Mesodermal cell (in vitro differentiated cells): Measurements from ENCODE around the gene LATS2.

Experiments
- H3K27ac ChIP-seq: 2 replicates; pipeline ENCODE4 v1.7.0; 2013; ENCODE audit warnings: mild to moderate bottlenecking, low read depth, low read length, moderate library complexity; ENCODE audit not compliant: severe bottlenecking
- H3K36me3 ChIP-seq: 2 replicates; pipeline ENCODE4 v1.7.1; 2013; ENCODE audit warnings: mild to moderate bottlenecking, low read length, moderate library complexity; ENCODE audit not compliant: control insufficient read depth, insufficient read depth
- H3K4me1 ChIP-seq: one replicate; pipeline ENCODE4 v1.7.1; 2013; ENCODE audit warnings: mild to moderate bottlenecking, low read length; ENCODE audit not compliant: insufficient read depth, control insufficient read depth, poor library complexity, severe bottlenecking
- H3K4me3 ChIP-seq: 2 replicates; pipeline ENCODE4 v1.7.0; 2013; ENCODE audit warnings: low read length, control low read depth, mild to moderate bottlenecking; ENCODE audit not compliant: insufficient read depth, poor library complexity, severe bottlenecking; ENCODE audit errors: extremely low read depth
- H3K9me3 ChIP-seq: 2 replicates; pipeline ENCODE4 v1.7.1; 2013; ENCODE audit warnings: mild to moderate bottlenecking, low read length, moderate library complexity; ENCODE audit not compliant: control insufficient read depth
- WGBS, 2 experiments: methylation state at CpG; one replicate each; pipeline ENCODE4 v1.1.5; 2013; ENCODE audit warnings: missing lambda C conversion rate in 2 of 2; ENCODE audit not compliant: insufficient coverage in 2 of 2; 5-methylcytosine and 5-hydroxymethylcytosine counted together

Gene LATS2

DNA sequence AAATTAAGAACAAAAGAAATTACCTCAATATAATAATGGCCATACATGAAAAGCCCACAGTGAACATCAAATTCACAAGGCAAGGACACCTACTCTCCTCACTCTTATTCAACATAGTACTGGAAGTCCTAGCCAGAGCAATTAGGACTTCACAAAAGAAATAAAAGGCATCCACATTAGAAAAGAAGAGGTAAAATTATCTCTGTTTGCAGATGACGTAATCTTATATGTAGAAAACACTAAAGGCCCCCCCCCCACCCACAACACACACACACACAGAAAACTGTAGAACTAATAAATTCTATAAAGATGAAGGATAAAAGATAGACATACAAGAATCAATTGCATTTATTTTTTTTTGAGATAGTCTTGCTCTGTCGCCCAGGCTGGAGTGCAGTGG, 25.5 kb upstream of the LATS2 start:
- no peaks in the 10 kb centered on the region for H3K9me3 ChIP-seq
- no peaks in the 10 kb centered on the region for H3K4me1 ChIP-seq
- no peak overlapping the region for H3K4me3 ChIP-seq
- no peak overlapping the region for H3K27ac ChIP-seq
- 100% methylated on average over 1 of the region's 2 CpGs for WGBS, 2 experiments
- H3K36me3 ChIP-seq = no peaks in the 10 kb centered on the region

DNA sequence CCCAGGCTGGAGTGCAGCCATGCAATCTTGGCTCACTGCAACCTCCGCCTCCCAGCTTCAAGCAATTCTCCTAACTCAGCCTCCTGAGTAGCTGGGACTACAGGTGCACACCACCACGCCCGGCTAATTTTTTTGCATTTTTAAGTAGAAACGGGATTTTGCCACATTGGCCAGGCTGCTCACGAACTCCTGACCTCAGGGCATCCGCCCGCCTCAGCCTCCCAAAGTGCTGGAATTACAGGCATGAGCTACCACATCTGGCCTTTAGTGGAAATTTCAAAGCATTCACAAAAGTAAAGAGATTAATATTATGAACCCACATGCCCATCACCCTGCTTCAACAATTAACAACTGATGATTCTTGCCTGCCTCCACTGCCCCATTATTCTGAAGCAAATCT, 20.5 kb upstream of the LATS2 start:
- WGBS, 2 experiments = 89 to 96% methylated on average over 6 to 7 of the region's 7 CpGs
- peaks cover 22% of the 10 kb centered on the region for H3K4me1 ChIP-seq
- H3K9me3 ChIP-seq = no peaks in the 10 kb centered on the region
- H3K4me3 ChIP-seq = no peak overlapping the region
- H3K36me3 ChIP-seq = no peaks in the 10 kb centered on the region
- no peak overlapping the region for H3K27ac ChIP-seq

DNA sequence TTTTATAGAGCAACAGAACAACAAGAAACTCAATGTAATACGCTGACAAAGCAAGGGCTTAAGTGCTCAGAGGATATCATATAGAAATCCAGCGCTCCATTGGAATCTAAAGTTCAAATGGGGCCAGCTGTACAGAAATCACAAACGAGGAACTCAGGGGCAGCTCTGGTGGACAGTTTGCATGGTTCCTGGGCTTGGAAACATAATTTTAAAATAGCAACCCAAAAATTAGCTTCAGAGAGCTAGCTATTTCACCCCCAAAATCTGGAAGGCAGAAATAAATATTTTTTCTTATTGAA, 19.2 kb upstream of the LATS2 start:
- WGBS, 2 experiments = 94 to 100% methylated on average over 3 of the region's 3 CpGs
- no peaks in the 10 kb centered on the region for H3K9me3 ChIP-seq
- no peak overlapping the region for H3K4me3 ChIP-seq
- H3K27ac ChIP-seq = no peak overlapping the region
- H3K4me1 ChIP-seq = peaks cover 22% of the 10 kb centered on the region
- no peaks in the 10 kb centered on the region for H3K36me3 ChIP-seq

DNA sequence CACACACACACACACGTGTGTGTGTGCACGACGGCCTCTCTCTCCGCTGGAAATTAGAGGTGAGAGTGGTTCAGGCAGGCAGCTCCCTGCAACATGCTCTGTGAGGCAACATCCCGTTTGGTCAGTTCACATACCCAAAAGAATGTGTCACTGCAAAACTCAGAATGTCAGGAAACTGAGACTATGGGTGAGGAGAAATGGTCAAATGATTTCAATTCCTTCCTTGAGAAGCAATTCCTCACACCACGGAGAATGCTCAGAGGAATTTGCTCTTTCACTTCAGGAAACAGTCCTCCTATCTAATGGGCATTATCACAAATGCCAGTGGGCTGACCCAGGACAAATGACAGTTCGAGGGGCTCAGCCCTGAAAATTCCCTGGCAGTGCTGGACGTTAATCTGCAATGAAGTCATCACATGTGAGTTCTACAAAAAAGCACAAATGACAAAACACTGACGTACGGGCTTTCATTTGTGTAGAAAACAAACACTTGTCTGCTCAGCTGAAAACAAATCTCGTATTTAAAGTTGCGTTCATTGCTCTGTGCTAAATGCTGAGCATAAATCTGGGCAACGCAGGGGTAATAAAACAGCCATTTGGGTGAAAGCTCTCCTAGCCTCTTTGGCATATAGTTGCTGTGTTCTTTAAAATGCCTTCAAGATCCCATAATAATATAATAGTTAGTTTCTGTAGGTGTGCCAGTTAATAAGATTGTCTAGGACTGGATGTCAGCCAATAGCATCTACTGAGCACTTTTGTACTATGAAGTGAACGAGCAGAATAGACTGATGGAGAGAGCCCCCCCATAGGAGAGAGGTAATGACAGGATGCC, 18.6 kb upstream of the LATS2 start:
- no peaks in the 10 kb centered on the region for H3K36me3 ChIP-seq
- peak overlapping the region; percentile 63 for H3K27ac ChIP-seq
- peaks cover 22% of the 10 kb centered on the region for H3K4me1 ChIP-seq
- H3K4me3 ChIP-seq = no peak overlapping the region
- WGBS, 2 experiments = 81 to 89% methylated on average over 7 to 13 of the region's 14 CpGs
- H3K9me3 ChIP-seq = no peaks in the 10 kb centered on the region

DNA sequence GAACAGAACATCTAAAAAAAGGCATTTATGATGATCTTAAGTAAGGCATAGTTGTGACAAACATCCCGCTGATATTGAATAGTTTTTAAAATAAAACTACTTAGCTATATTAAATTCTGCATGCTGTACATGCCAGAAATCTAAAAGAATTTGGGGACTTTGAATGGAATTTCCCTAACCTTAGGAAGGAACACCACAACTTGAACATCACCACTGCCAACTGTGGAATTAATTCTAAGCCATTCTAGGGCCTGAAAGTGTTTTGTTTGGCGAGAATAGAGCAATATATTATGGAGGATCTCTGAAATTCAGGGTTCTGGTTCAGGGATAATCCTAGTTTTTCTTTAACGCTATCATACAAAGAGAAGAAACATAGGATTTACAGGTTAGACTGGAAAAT, 17.8 kb upstream of the LATS2 start:
- no peaks in the 10 kb centered on the region for H3K9me3 ChIP-seq
- H3K36me3 ChIP-seq = no peaks in the 10 kb centered on the region
- peak overlapping the region; percentile 63 for H3K27ac ChIP-seq
- peaks cover 22% of the 10 kb centered on the region for H3K4me1 ChIP-seq
- 100% methylated on average over 1 of the region's 3 CpGs; no CpG with 5 or more reads in 1 of the 2 experiments for whole genome bisulfite sequencing, 2 experiments
- no peak overlapping the region for H3K4me3 ChIP-seq

DNA sequence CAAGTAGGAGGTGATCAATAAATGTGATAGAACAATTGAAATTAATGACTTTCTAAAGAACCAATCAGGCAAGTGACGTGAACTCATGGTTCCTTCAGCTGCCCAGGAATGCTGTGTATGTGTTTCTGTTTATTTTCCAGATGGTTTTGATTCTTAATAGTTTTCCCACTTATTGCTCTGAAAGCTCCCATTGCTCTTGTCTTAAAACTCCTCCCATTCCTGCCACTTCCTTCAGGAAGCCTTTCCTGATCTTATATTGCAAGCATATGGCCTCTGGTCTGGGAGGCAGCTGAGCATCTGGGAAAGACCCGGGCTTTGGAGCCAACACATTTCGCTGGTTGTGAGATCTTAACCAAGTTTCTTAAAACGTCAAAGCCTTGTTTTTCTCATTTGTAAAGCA, 17.1 kb upstream of the LATS2 start:
- Histone ChIP-seq H3K4me3 (no peak overlapping the region), H3K9me3 (no peaks in the 10 kb centered on the region), H3K27ac (no peak overlapping the region), H3K4me1 (peaks cover 22% of the 10 kb centered on the region), H3K36me3 (no peaks in the 10 kb centered on the region)
- WGBS, 2 experiments = 85 to 95% methylated on average over 3 to 4 of the region's 4 CpGs

DNA sequence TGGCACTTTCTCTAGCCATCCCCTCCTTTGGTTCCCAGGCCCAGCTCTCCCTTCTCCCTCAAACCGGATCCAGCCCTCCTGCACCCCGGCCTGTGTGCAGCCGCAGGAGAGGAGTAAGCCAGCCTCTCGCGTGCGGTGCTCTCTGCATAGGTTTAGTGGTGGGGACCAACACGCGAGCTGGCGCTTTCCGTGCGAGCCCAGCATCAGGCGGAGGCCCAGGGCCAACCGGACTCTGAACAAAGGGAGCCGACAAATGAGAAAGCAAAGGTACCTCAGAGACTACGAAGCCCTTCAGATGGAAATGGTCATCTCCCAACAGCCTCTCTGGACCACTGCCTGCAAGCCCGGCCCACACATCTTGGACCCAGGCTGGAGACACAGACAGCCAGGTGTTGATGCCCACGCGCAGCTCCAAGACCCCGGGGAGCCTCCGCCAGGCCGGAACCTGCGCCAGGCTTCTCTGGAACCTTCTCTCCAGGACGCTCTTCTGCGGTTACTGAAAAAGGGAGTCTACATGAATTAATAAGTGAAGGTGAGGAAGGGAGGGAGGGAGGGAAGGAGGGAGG, 16.5 kb upstream of the LATS2 start:
- Histone ChIP-seq H3K9me3 (no peaks in the 10 kb centered on the region), H3K36me3 (no peaks in the 10 kb centered on the region), H3K27ac (no peak overlapping the region), H3K4me3 (no peak overlapping the region), H3K4me1 (peaks cover 22% of the 10 kb centered on the region)
- 93 to 95% methylated on average over 19 to 22 of the region's 24 CpGs for WGBS, 2 experiments

DNA sequence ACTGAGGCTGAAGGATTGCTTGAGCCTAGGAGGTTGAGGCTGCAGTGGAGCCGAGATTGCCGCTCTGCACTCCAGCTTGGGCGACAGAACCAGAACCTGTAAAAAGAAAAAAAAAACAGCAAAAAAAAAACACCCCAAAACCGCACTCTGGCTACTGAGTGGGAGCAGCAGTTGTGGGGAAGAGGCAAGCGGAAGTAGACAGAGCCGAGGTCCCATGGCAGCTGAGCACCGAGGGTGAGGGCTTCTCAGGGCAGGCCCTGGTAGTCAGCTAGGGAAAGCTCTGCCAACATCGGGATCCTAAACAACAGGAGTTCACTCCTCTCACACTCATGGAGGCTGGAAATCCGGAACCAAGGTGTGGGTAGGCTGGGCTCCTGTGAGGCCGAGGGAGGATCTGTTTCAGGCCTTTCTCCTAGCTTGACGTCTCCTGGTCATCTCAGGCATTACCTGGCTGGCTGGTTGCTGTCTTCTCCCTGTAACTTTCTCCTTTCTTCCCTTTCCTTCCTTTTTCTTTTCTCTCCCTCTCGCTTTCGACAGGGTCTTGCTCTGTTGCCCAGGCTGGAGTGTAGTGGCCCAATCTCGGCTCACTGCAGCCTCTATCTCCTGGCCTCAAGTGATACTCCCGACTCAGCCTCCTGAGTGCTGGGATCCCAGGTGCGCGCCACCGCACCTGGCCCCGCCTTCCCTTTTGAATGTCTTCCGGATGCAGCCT, 15.8 kb upstream of the LATS2 start:
- H3K27ac ChIP-seq = no peak overlapping the region
- H3K36me3 ChIP-seq = no peaks in the 10 kb centered on the region
- no peak overlapping the region for H3K4me3 ChIP-seq
- 85 to 87% methylated on average over 11 to 19 of the region's 20 CpGs for WGBS, 2 experiments
- peaks cover 22% of the 10 kb centered on the region for H3K4me1 ChIP-seq
- no peaks in the 10 kb centered on the region for H3K9me3 ChIP-seq

DNA sequence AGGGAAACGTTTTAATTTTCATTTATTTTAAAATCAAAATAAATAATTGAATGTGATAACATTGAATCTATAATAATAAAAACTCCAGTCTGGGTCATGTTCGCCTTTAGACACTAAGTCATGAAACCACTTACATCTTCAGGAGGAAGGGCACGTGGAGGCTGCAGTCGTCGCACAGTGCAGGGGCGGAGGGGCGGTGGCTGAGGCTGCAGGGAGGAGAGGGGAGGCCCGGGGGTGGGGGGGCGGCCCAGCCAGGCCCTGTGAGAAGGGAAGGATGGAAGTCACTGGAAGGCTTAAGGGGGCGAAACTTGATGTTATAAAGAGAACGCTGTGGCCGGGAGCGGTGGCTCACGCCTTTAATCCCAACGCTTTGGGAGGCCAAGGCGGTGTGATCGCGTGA, 14.9 kb upstream of the LATS2 start:
- Histone ChIP-seq H3K27ac (no peak overlapping the region), H3K4me3 (peak overlapping the region; percentile 1), H3K36me3 (no peaks in the 10 kb centered on the region), H3K4me1 (peaks cover 22% of the 10 kb centered on the region), H3K9me3 (no peaks in the 10 kb centered on the region)
- WGBS, 2 experiments = 90 to 97% methylated on average over 9 of the region's 18 CpGs

DNA sequence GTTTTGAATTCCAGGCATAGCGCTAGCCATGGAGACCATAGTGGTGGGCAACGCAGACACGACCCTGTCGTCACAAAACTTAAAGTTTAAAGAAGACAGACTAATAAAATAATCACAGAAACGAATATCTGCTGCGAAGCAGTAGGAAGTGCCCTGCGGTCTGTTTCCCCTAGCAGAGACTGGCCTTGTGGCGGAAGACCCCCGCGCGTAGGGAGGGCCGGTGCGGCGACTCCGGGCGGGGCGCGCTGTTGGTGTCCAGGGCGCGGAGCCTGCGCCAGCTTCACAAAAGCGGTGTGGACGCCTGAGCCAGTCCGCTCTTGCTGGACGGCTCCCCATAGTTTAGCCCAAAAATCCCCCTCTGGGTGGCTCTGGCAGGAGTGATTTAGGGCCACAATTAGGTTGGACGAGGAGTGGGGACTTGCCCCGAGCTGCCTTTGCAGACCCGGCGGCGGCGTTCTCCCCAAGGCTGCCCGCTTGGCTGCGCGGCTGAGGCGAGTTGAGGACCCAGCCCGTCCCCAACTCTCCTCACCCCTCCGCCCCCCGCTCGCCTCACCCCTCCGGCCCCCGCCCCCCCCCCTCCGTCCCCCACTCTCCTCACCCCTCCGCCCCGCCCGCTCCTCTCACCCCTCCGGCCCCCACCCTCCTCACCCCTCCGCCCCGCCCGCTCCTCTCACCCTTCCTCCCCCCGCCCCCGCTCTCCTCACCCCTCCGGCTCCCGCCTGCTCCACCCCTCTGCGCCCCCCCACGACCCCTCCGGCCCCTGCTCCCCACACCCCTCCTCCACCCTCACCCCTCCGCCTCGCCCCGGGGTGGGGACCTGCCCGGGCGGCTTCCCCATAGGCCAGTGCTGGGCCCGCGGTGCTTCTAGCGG, 14.2 kb upstream of the LATS2 start:
- Histone ChIP-seq H3K9me3 (no peaks in the 10 kb centered on the region), H3K27ac (peak overlapping the region; percentile 71), H3K4me1 (peaks cover 27% of the 10 kb centered on the region), H3K4me3 (peak overlapping the region; percentile 21), H3K36me3 (no peaks in the 10 kb centered on the region)
- 14 to 16% methylated on average over 20 to 30 of the region's 64 CpGs for WGBS, 2 experiments
